ENCODE results near the gene BRF1.

DNA sequence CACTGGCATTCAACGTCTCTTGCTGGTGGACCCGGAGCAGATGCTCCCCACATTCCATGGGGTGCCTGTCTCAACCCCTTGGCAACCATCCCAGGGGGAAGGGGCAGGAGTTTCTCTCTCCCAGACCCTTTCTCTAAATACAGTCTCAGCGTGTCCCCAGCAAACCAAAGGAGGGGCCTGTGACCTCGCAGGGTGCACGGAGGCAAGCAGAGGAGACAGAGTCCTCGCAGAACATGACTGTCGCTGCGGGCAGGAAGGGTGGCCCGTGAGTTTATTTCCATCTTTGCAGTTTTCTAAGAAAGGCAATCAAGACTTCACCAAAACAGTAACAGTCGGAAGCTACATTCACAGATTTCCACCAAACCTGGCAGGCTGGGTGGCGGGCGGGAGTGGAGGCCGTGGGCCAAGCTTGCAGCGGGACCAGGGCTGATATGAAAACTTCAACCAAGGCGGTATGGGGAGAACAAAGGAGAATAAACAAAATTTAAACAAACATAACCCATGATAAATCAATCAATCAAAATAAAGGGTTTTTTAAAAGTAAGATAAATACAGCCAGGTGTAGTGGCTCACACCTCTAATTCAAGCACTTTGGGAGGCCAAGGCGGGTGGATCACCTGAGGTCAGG, 18.6 kb downstream of the BRF1 start:
- TF ChIP-seq, protein P1, sequence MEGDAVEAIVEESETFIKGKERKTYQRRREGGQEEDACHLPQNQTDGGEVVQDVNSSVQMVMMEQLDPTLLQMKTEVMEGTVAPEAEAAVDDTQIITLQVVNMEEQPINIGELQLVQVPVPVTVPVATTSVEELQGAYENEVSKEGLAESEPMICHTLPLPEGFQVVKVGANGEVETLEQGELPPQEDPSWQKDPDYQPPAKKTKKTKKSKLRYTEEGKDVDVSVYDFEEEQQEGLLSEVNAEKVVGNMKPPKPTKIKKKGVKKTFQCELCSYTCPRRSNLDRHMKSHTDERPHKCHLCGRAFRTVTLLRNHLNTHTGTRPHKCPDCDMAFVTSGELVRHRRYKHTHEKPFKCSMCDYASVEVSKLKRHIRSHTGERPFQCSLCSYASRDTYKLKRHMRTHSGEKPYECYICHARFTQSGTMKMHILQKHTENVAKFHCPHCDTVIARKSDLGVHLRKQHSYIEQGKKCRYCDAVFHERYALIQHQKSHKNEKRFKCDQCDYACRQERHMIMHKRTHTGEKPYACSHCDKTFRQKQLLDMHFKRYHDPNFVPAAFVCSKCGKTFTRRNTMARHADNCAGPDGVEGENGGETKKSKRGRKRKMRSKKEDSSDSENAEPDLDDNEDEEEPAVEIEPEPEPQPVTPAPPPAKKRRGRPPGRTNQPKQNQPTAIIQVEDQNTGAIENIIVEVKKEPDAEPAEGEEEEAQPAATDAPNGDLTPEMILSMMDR (IDR thresholded peaks at IDR 0.05; ENCODE audit: poor library complexity) = no peak
- TF ChIP-seq EZH2 (IDR thresholded peaks at IDR 0.05; ENCODE audit: borderline replicate concordance) (no peak), EZH2phosphoT487 (IDR thresholded peaks at IDR 0.05; ENCODE audit: low read depth, severe bottlenecking, unreplicated experiment) (no peak)

All from hepatocyte (in vitro differentiated cells).